Mesodermal cell (in vitro differentiated cells): ENCODE results near the gene FAM168A.

Experiments used
- H3K27ac ChIP-seq: 2 replicates; pipeline ENCODE4 v1.7.0; 2013; ENCODE audit warnings: mild to moderate bottlenecking, low read depth, low read length, moderate library complexity; ENCODE audit not compliant: severe bottlenecking
- H3K36me3 ChIP-seq: 2 replicates; pipeline ENCODE4 v1.7.1; 2013; ENCODE audit warnings: mild to moderate bottlenecking, low read length, moderate library complexity; ENCODE audit not compliant: control insufficient read depth, insufficient read depth
- H3K4me1 ChIP-seq: one replicate; pipeline ENCODE4 v1.7.1; 2013; ENCODE audit warnings: mild to moderate bottlenecking, low read length; ENCODE audit not compliant: insufficient read depth, control insufficient read depth, poor library complexity, severe bottlenecking
- H3K4me3 ChIP-seq: 2 replicates; pipeline ENCODE4 v1.7.0; 2013; ENCODE audit warnings: low read length, control low read depth, mild to moderate bottlenecking; ENCODE audit not compliant: insufficient read depth, poor library complexity, severe bottlenecking; ENCODE audit errors: extremely low read depth
- H3K9me3 ChIP-seq: 2 replicates; pipeline ENCODE4 v1.7.1; 2013; ENCODE audit warnings: mild to moderate bottlenecking, low read length, moderate library complexity; ENCODE audit not compliant: control insufficient read depth
- WGBS, 2 experiments: methylation state at CpG; one replicate each; pipeline ENCODE4 v1.1.5; 2013; ENCODE audit warnings: missing lambda C conversion rate in 2 of 2; ENCODE audit not compliant: insufficient coverage in 2 of 2; 5-methylcytosine and 5-hydroxymethylcytosine counted together

Gene FAM168A

DNA sequence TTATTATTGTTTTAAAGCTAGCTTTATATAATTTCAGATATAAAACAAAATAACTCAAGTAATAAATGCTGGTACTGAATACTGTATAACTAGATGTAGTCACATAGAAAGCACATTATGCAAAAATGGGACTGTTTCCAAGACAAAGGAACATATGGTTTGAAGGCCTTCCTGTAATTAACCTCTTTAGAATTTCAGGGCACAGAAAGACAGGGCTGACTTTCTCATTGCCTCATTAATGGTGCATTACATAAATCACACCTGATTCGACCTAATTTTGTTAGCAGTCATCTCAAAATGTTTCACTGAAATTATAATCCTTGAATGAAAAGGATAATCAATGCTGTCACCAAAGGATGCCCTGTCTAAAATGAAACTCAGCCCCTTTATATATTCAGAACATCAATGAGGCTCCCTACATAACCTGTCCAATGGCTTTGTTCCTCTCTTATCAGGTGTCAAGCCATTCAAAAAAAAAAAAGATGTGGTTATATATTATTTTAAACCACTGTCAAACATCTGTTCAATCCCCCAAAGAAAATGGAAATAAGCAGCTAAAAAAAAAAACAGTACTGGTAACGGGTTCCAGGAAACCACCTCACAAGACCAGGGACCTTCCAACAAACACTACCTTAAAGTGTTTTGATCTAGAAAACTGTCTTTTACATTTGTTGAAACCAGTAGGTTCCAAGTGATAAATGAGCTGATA, 77.4 kb downstream of the FAM168A start:
- Histone ChIP-seq H3K4me3 (no peak overlapping the region), H3K36me3 (no peaks in the 10 kb centered on the region), H3K9me3 (peaks cover 8% of the 10 kb centered on the region), H3K27ac (no peak overlapping the region), H3K4me1 (peaks cover 16% of the 10 kb centered on the region)
- 100% methylated on average over 1 of the region's 2 CpGs; no CpG with 5 or more reads in 1 of the 2 experiments for WGBS, 2 experiments

GRCh38 chr11:73519266-73519665, 78.6 kb downstream of the FAM168A start:
- Histone ChIP-seq H3K4me3 (no peak overlapping the region), H3K4me1 (peaks cover 16% of the 10 kb centered on the region), H3K9me3 (peaks cover 8% of the 10 kb centered on the region), H3K36me3 (no peaks in the 10 kb centered on the region), H3K27ac (no peak overlapping the region)

GRCh38 chr11:73518195-73518594, 79.7 kb downstream of the FAM168A start:
- no peak overlapping the region for H3K4me3 ChIP-seq
- no peak overlapping the region for H3K27ac ChIP-seq
- 100% methylated on average over 1 of the region's 1 CpG; no CpG with 5 or more reads in 1 of the 2 experiments for WGBS, 2 experiments
- H3K36me3 ChIP-seq, result no peaks in the 10 kb centered on the region
- no peaks in the 10 kb centered on the region for H3K9me3 ChIP-seq
- peaks cover 16% of the 10 kb centered on the region for H3K4me1 ChIP-seq

GRCh38 chr11:73516080-73516479, 81.8 kb downstream of the FAM168A start:
- H3K4me3 ChIP-seq, result no peak overlapping the region
- H3K9me3 ChIP-seq, result no peaks in the 10 kb centered on the region
- H3K27ac ChIP-seq, result no peak overlapping the region
- H3K36me3 ChIP-seq, result no peaks in the 10 kb centered on the region
- peaks cover 5% of the 10 kb centered on the region for H3K4me1 ChIP-seq

DNA sequence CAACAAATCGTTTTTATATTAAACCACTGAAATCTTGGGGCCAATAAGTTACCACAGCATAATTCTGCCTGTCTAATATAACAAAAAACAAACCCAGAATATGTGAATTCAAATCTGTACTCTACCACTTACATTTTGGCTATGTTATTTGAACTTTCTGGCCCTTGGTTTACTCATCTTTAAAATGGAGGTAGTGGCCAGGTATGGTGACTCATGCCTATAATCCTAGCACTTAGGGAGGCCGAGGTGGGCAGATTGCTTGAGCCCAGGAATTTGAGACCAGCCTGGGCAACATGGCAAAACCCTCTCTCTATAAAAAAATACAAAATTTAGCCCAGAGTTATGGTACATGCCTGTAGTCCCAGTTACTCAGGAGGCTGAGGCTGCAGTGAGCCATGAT, 84.2 kb downstream of the FAM168A start:
- Histone ChIP-seq H3K9me3 (peaks cover 4% of the 10 kb centered on the region), H3K4me3 (no peak overlapping the region), H3K27ac (no peak overlapping the region), H3K36me3 (no peaks in the 10 kb centered on the region), H3K4me1 (no peaks in the 10 kb centered on the region)
- 80 to 90% methylated on average over 1 of the region's 2 CpGs for WGBS, 2 experiments

DNA sequence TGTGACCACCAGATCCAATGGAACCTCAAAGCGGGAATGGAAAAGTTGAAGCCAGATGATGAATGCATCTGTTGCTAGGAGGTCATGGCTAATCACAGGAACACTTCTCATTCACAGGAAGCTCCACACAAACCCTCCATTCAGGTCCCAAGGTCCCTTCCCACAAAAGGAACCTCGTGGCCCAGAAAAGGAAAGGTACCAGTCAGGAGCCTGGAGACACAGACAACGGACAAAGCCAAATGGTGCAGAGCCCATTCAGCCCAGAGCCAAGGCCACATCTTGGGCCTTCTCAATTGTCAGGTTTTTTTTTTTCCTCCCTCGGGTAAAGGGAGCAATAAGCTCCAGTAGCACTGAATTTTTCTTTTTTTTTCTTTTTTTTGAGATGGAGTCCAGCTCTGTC, 87.0 kb downstream of the FAM168A start:
- Histone ChIP-seq H3K4me3 (no peak overlapping the region), H3K36me3 (no peaks in the 10 kb centered on the region), H3K27ac (no peak overlapping the region), H3K4me1 (no peaks in the 10 kb centered on the region), H3K9me3 (peaks cover 9% of the 10 kb centered on the region)
- 95 to 100% methylated on average over 2 to 3 of the region's 4 CpGs for WGBS, 2 experiments

- H3K4me1 ChIP-seq, result no peaks in the 10 kb centered on the region
- no peak overlapping the region for H3K27ac ChIP-seq
- H3K4me3 ChIP-seq, result no peak overlapping the region
- peaks cover 9% of the 10 kb centered on the region for H3K9me3 ChIP-seq
- no peaks in the 10 kb centered on the region for H3K36me3 ChIP-seq
- WGBS, 2 experiments, result 89 to 93% methylated on average over 3 to 4 of the region's 4 CpGs
Measured at GRCh38 chr11:73510106-73510505, 87.8 kb downstream of the FAM168A start.

- Histone ChIP-seq H3K4me1 (no peaks in the 10 kb centered on the region), H3K36me3 (no peaks in the 10 kb centered on the region), H3K4me3 (no peak overlapping the region), H3K9me3 (peaks cover 9% of the 10 kb centered on the region), H3K27ac (no peak overlapping the region)
- WGBS, 2 experiments, result no CpG with 5 or more reads among the region's 1 CpG
Measured at GRCh38 chr11:73509188-73509587, 88.7 kb downstream of the FAM168A start.

GRCh38 chr11:73508243-73509176, 89.4 kb downstream of the FAM168A start:
- peaks cover 9% of the 10 kb centered on the region for H3K9me3 ChIP-seq
- H3K27ac ChIP-seq, result no peak overlapping the region
- no peak overlapping the region for H3K4me3 ChIP-seq
- H3K36me3 ChIP-seq, result no peaks in the 10 kb centered on the region
- no peaks in the 10 kb centered on the region for H3K4me1 ChIP-seq
- 86 to 88% methylated on average over 6 to 7 of the region's 10 CpGs for WGBS, 2 experiments

- H3K4me1 ChIP-seq, result no peaks in the 10 kb centered on the region
- no CpG with 5 or more reads among the region's 2 CpGs for WGBS, 2 experiments
- no peaks in the 10 kb centered on the region for H3K36me3 ChIP-seq
- no peak overlapping the region for H3K27ac ChIP-seq
- no peak overlapping the region for H3K4me3 ChIP-seq
- H3K9me3 ChIP-seq, result peaks cover 9% of the 10 kb centered on the region
Measured at GRCh38 chr11:73507086-73507485, 90.8 kb downstream of the FAM168A start.

DNA sequence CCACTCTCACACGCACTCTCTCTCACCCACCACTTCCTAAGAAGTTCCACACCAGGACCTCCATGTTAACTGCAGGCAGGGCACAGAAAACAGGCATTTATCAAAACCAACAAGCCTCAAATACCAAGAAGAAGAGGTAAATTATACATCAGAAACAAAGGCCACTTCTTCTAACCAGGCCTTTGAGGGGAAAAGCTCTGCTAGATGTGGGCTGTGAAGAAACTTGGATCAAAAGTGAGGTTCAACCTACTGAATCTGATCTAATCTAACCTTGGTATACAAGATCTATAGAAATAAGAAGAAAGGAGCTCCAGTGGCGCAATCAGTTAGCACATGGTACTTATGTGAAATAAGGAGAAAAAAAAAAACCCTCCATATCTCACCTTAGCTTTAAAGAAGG, 91.9 kb downstream of the FAM168A start:
- WGBS, 2 experiments, result 100% methylated on average over 1 of the region's 2 CpGs; no CpG with 5 or more reads in 1 of the 2 experiments

More for the DNA sequence above, 91.9 kb downstream of the FAM168A start:
- Histone ChIP-seq H3K36me3 (no peaks in the 10 kb centered on the region), H3K27ac (no peak overlapping the region), H3K4me1 (no peaks in the 10 kb centered on the region), H3K9me3 (peaks cover 9% of the 10 kb centered on the region), H3K4me3 (no peak overlapping the region)
